ENCODE data around the gene PEF1. TPM values are rescaled to one million over a fixed set of nuclear protein-coding genes. Genes with fewer than 3 reads are reported as not detected.

The PEF1 gene, protein sequence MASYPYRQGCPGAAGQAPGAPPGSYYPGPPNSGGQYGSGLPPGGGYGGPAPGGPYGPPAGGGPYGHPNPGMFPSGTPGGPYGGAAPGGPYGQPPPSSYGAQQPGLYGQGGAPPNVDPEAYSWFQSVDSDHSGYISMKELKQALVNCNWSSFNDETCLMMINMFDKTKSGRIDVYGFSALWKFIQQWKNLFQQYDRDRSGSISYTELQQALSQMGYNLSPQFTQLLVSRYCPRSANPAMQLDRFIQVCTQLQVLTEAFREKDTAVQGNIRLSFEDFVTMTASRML
- 10 to 100 TPM; 52.9 to 87.4 (median 65.7) TPM for total RNA-seq
- 10 to 100 TPM; 56.5 to 74.2 (median 66.4) TPM for polyA plus RNA-seq

DNA sequence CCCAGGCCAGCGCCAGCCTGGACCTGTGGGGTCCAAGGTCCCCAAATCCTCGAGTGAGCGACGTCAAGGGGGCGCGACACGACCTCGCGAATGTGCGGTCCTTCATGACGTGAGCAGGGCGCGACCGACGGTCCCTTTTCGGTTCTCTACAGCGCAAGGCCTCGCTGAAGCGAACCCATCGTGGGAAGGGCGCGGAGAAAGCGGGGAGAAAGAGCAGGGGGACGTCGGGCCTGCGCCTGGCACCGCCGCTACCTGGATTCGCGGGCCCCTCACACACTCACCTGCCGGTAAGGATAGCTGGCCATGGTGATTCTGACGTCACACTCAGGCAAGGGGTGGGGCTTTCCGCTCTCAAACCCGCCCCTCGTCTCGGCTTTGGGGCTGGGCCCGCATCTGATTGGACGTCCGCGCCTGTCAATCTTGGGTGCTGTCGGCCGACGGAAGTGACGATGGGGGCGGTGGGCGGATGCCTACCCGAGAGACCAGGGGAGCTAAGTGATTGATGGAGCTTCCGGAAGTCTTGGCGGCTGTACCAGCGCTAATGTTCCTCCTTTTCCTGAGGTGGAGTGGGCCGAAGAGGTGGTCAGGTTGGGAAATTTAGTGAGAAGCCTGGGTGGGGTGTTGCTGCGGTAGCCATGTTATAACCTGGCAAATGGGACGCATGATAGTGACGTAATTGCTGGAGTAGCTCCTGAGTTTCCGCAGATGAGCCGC is at the start of gene PEF1:
PEF1 (minus strand) TSS at position 317 of the 714 bp plus-strand sequence; CDS start at position 305, 12 bp downstream.
- Histone ChIP-seq H3K4me1 (peaks cover 0 to 53% (median 30%) of the 10 kb centered on the region in 4 donors), H3K36me3 (no peaks in the 10 kb centered on the region), H3K9me3 (no peaks in the 10 kb centered on the region), H3K27ac (peak within 1 kb of the TSS; percentile 87 to 98 (median 94)), H3K27me3 (no peaks in the 10 kb centered on the region), H3K4me3 (peak within 1 kb of the TSS; percentile 63 to 95 (median 74))
- TF ChIP-seq POLR2A (IDR thresholded peaks at IDR 0.05) = peak; percentile 51 to 76
- TF ChIP-seq, protein P1, sequence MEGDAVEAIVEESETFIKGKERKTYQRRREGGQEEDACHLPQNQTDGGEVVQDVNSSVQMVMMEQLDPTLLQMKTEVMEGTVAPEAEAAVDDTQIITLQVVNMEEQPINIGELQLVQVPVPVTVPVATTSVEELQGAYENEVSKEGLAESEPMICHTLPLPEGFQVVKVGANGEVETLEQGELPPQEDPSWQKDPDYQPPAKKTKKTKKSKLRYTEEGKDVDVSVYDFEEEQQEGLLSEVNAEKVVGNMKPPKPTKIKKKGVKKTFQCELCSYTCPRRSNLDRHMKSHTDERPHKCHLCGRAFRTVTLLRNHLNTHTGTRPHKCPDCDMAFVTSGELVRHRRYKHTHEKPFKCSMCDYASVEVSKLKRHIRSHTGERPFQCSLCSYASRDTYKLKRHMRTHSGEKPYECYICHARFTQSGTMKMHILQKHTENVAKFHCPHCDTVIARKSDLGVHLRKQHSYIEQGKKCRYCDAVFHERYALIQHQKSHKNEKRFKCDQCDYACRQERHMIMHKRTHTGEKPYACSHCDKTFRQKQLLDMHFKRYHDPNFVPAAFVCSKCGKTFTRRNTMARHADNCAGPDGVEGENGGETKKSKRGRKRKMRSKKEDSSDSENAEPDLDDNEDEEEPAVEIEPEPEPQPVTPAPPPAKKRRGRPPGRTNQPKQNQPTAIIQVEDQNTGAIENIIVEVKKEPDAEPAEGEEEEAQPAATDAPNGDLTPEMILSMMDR (IDR thresholded peaks at IDR 0.05) = no peak
- TF ChIP-seq POLR2AphosphoS5 (IDR thresholded peaks at IDR 0.05) = peak; percentile 80 to 96 (median 88)
- peak in 1 of 4 donors; percentile 49 for TF ChIP-seq EP300 (IDR thresholded peaks at IDR 0.05)
- intact Hi-C loops (cut with DNase I) = loop anchor here (5.0 to 10.0 kb wide), 2 partner anchors 143 to 290 kb away; partner anchors contain the start of gene PTP4A2
- peak; percentile 100 for DNase-seq
- WGBS, 2 donors = 0% methylated on average over 56 of the region's 56 CpGs

DNA sequence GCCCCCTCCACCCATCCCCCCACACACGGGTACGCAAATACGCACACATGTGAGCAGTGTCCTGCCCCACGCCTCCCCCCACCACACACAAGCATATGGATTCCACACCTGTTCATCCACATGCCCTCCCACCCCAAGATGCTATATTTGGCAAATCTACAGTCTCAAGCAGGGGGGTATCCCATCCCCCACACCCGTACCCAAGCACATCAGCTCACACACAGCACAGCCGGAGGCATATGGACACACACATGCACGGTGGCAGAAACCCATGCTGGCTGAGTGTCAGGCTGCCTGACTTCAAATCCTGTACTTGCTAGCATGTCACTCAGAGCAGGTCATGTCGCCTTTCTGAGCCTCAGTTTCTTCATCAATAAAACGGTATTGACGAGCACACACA is 48.6 kb upstream of the PEF1 start:
- no peaks in the 10 kb centered on the region for H3K27me3 ChIP-seq
- WGBS, 2 donors = 83 to 87% methylated on average over 10 of the region's 10 CpGs
- no peak overlapping the region for H3K27ac ChIP-seq
- no peak overlapping the region for H3K4me3 ChIP-seq
- peaks cover 0 to 38% (median 27%) of the 10 kb centered on the region in 4 donors for H3K4me1 ChIP-seq
- H3K36me3 ChIP-seq = peaks cover 0 to 65% (median 33%) of the 10 kb centered on the region in 4 donors
- no peak for DNase-seq
- intact Hi-C loops (cut with DNase I) = no loop called here
- TF ChIP-seq POLR2AphosphoS5 (IDR thresholded peaks at IDR 0.05) (no peak), EP300 (IDR thresholded peaks at IDR 0.05) (no peak), POLR2A (IDR thresholded peaks at IDR 0.05) (no peak)
- TF ChIP-seq, protein P1 (IDR thresholded peaks at IDR 0.05) = no peak
- no peaks in the 10 kb centered on the region for H3K9me3 ChIP-seq

DNA sequence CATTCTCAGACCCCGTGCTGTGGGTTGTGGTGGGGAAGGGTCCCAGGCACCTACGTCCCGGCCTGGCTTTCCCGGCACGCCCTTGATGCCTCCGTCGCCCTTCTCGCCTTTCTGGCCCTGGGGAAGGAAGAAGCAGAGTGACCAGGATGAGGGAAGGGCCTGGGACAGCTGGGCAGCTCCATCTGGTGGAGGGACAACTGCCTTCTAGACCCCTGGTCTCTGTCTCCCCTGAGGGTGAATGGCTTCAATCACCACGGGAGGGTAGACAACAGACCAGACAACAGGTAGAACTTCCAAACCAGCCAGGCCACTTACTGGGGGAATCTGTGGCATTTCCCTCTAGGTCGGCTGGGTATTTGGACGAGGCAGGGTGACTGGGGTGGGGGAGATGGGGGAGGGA is 47.3 kb upstream of the PEF1 start:
- Histone ChIP-seq H3K27ac (no peak overlapping the region), H3K9me3 (no peaks in the 10 kb centered on the region), H3K4me1 (peaks cover 0 to 40% (median 35%) of the 10 kb centered on the region in 4 donors), H3K4me3 (no peak overlapping the region), H3K36me3 (peaks cover 0 to 52% (median 25%) of the 10 kb centered on the region in 4 donors), H3K27me3 (no peaks in the 10 kb centered on the region)
- no peak for DNase-seq
- TF ChIP-seq, protein P1 (IDR thresholded peaks at IDR 0.05) = no peak
- no peak for TF ChIP-seq POLR2A (IDR thresholded peaks at IDR 0.05)
- no peak for TF ChIP-seq EP300 (IDR thresholded peaks at IDR 0.05)
- no peak for TF ChIP-seq POLR2AphosphoS5 (IDR thresholded peaks at IDR 0.05)
- intact Hi-C loops (cut with DNase I) = no loop called here
- WGBS, 2 donors = 83 to 87% methylated on average over 11 of the region's 11 CpGs

DNA sequence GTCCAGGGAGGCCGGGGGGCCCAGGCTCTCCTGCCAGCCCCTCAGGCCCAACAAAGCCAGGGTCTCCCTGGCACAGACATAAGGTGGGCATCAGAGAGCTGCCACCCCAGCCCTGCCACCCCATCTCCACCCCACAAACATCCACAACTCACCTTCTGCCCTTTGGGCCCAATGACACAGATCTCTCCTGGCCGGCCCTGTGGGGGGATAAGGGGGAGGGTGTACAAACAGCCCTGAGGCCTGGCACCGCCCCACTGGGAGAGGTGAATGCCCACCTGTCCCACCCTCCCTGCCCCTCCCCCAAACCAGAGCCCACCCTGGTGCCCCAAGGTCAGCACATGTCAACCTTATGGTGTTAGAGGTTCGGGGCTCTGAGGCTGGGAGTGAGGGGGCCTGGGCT is 46.8 kb upstream of the PEF1 start:
- Histone ChIP-seq H3K4me3 (no peak overlapping the region), H3K36me3 (peaks cover 0 to 47% (median 23%) of the 10 kb centered on the region in 4 donors), H3K27me3 (no peaks in the 10 kb centered on the region), H3K4me1 (peaks cover 0 to 38% (median 33%) of the 10 kb centered on the region in 4 donors), H3K9me3 (no peaks in the 10 kb centered on the region), H3K27ac (no peak overlapping the region)
- WGBS, 2 donors = 81 to 87% methylated on average over 4 of the region's 4 CpGs
- DNase-seq = no peak
- intact Hi-C loops (cut with DNase I) = no loop called here
- TF ChIP-seq POLR2A (IDR thresholded peaks at IDR 0.05) (no peak), EP300 (IDR thresholded peaks at IDR 0.05) (no peak), POLR2AphosphoS5 (IDR thresholded peaks at IDR 0.05) (no peak)
- TF ChIP-seq, protein P1 (IDR thresholded peaks at IDR 0.05) = no peak
